HepG2 (cell line): ENCODE data around the gene LPIN3. TPM values are rescaled to one million over a fixed set of nuclear protein-coding genes. Genes with fewer than 3 reads are reported as not detected.
A peak's percentile ranks its signal among the peaks of the same experiment; 100 is the strongest.

Experiments
- CREB1 ChIP-seq, 2 experiments: fragments of 450-650 bp in 1 of 2; IDR thresholded peaks; 2 replicates each; pipeline ENCODE4 v1.6.1; 2016 to 2017; ENCODE audit warnings: control low read depth in 1 of 2, mild to moderate bottlenecking in 1 of 2, missing compliant biosample characterization in 1 of 2, missing genetic modification characterization in 1 of 2
- PAF1 ChIP-seq: IDR thresholded peaks from 2 replicates; pipeline ENCODE4 v1.6.1; 2016; ENCODE audit warnings: missing genetic modification reagents, missing compliant biosample characterization
- SMAD1 ChIP-seq: sonication (generic); formaldehyde crosslinking; IDR thresholded peaks from 2 replicates; pipeline ENCODE4 v1.4.0; 2020; ENCODE audit warnings: missing genetic modification reagents, low read depth, mild to moderate bottlenecking, borderline replicate concordance
- TCF7L2 ChIP-seq: IDR thresholded peaks from 2 replicates; pipeline ENCODE4 v1.6.1; 2011; ENCODE audit warnings: mild to moderate bottlenecking, low read depth, low read length, moderate library complexity
- U2AF2 ChIP-seq: fragments of 200-400 bp; formaldehyde crosslinking; IDR thresholded peaks from 2 replicates; pipeline ENCODE4 v1.6.1; 2017; ENCODE audit warnings: low read depth, mild to moderate bottlenecking, low read length
- ZBTB33 ChIP-seq: sonication (generic); formaldehyde crosslinking; IDR thresholded peaks from 2 replicates; pipeline ENCODE4 v1.4.0; 2020; ENCODE audit warnings: missing genetic modification reagents
- ZNF512 ChIP-seq: sonication (generic); formaldehyde crosslinking; IDR thresholded peaks from 2 replicates; pipeline ENCODE4 v1.4.0; 2020; ENCODE audit warnings: mild to moderate bottlenecking, missing genetic modification reagents
- polyA plus RNA-seq, 8 experiments: library from polyadenylated mRNA; depleted of rRNA in 3 of 8; stranded (reverse) in 7 of 8; unstranded in 1 of 8; fragments of >200 nt; fragmentation: Illumina TruSeq in 4 of 8; extraction: Trizol in 4 of 8; gene quantifications; 2 replicates each; pipeline versions ENCODE4 v1.2.1 to v1.2.3, GENCODE V29; 2011 to 2016; ENCODE audit warnings: low read depth in 4 of 8, missing spikeins in 1 of 8, mixed read lengths in 1 of 8; ENCODE audit not compliant: insufficient read depth in 1 of 8
- total RNA-seq, 5 experiments: library from RNA; depleted of rRNA; stranded (reverse); fragments of >200 nt; fragmentation: Illumina TruSeq; extraction: Trizol; gene quantifications; 2 replicates each; pipeline ENCODE4 v1.2.3, GENCODE V29; 2016; ENCODE audit warnings: low read depth in 1 of 5
- TF ChIP-seq, protein P1 (sequence below): sonication (generic); formaldehyde crosslinking; IDR thresholded peaks from 2 replicates; pipeline ENCODE4 v1.8.1; 2023; ENCODE audit warnings: missing genetic modification reagents, mild to moderate bottlenecking, borderline replicate concordance
- TF ChIP-seq, protein P2 (sequence below): sonication (generic); formaldehyde crosslinking; IDR thresholded peaks from 2 replicates; pipeline ENCODE4 v1.4.0; 2020; ENCODE audit warnings: missing genetic modification reagents
- TF ChIP-seq, protein P3 (sequence below): sonication (generic); formaldehyde crosslinking; IDR thresholded peaks from 2 replicates; pipeline ENCODE4 v1.5.0; 2020; ENCODE audit warnings: mild to moderate bottlenecking, missing genetic modification reagents, moderate library complexity
- TF ChIP-seq, protein P4 (sequence below): sonication (generic); formaldehyde crosslinking; IDR thresholded peaks from 2 replicates; pipeline ENCODE4 v1.5.0; 2020; ENCODE audit warnings: missing genetic modification reagents, mild to moderate bottlenecking, borderline replicate concordance
- TF ChIP-seq, protein P5 (sequence below): sonication (generic); formaldehyde crosslinking; IDR thresholded peaks from 2 replicates; pipeline ENCODE4 v1.5.0; 2020; ENCODE audit warnings: missing genetic modification reagents, mild to moderate bottlenecking, borderline replicate concordance
- TF ChIP-seq, protein P6 (sequence below): sonication (generic); formaldehyde crosslinking; IDR thresholded peaks from 2 replicates; pipeline ENCODE4 v1.8.1; 2023; ENCODE audit warnings: missing genetic modification reagents, inconsistent platforms, borderline replicate concordance

Gene LPIN3
- total and polyA plus RNA-seq, 2 of the 13 experiments (the other 11 are each of a cell fraction or from before 2014, with no cell fraction given) = 14.2 to 28.6 TPM

- TF ChIP-seq ZNF512 (CRISPR knock-in tag) = no peak
- TF ChIP-seq U2AF2 = no peak
- TF ChIP-seq, protein P1, sequence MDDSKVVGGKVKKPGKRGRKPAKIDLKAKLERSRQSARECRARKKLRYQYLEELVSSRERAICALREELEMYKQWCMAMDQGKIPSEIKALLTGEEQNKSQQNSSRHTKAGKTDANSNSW (CRISPR knock-in tag) = no peak
- TF ChIP-seq, protein P2, sequence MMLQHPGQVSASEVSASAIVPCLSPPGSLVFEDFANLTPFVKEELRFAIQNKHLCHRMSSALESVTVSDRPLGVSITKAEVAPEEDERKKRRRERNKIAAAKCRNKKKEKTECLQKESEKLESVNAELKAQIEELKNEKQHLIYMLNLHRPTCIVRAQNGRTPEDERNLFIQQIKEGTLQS (CRISPR knock-in tag) = no peak
- no peak for TF ChIP-seq SMAD1
- TF ChIP-seq PAF1 = no peak
- TF ChIP-seq, protein P3, sequence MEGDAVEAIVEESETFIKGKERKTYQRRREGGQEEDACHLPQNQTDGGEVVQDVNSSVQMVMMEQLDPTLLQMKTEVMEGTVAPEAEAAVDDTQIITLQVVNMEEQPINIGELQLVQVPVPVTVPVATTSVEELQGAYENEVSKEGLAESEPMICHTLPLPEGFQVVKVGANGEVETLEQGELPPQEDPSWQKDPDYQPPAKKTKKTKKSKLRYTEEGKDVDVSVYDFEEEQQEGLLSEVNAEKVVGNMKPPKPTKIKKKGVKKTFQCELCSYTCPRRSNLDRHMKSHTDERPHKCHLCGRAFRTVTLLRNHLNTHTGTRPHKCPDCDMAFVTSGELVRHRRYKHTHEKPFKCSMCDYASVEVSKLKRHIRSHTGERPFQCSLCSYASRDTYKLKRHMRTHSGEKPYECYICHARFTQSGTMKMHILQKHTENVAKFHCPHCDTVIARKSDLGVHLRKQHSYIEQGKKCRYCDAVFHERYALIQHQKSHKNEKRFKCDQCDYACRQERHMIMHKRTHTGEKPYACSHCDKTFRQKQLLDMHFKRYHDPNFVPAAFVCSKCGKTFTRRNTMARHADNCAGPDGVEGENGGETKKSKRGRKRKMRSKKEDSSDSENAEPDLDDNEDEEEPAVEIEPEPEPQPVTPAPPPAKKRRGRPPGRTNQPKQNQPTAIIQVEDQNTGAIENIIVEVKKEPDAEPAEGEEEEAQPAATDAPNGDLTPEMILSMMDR (CRISPR knock-in tag) = no peak
- TF ChIP-seq, protein P4, sequence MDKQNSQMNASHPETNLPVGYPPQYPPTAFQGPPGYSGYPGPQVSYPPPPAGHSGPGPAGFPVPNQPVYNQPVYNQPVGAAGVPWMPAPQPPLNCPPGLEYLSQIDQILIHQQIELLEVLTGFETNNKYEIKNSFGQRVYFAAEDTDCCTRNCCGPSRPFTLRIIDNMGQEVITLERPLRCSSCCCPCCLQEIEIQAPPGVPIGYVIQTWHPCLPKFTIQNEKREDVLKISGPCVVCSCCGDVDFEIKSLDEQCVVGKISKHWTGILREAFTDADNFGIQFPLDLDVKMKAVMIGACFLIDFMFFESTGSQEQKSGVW (CRISPR knock-in tag) = no peak
- peak; percentile 98 for TF ChIP-seq CREB1 (IDR thresholded peaks at IDR 0.05)
- TF ChIP-seq CREB1 (CRISPR knock-in tag; IDR thresholded peaks at IDR 0.05) = no peak
- TF ChIP-seq, protein P5, sequence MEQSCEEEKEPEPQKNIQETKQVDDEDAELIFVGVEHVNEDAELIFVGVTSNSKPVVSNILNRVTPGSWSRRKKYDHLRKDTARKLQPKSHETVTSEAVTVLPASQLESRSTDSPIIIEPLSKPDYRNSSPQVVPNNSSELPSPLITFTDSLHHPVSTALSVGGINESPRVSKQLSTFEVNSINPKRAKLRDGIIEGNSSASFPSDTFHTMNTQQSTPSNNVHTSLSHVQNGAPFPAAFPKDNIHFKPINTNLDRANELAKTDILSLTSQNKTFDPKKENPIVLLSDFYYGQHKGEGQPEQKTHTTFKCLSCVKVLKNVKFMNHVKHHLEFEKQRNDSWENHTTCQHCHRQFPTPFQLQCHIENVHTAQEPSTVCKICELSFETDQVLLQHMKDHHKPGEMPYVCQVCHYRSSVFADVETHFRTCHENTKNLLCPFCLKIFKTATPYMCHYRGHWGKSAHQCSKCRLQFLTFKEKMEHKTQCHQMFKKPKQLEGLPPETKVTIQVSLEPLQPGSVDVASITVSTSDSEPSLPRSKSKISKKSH (CRISPR knock-in tag) = no peak
- TF ChIP-seq, protein P6, sequence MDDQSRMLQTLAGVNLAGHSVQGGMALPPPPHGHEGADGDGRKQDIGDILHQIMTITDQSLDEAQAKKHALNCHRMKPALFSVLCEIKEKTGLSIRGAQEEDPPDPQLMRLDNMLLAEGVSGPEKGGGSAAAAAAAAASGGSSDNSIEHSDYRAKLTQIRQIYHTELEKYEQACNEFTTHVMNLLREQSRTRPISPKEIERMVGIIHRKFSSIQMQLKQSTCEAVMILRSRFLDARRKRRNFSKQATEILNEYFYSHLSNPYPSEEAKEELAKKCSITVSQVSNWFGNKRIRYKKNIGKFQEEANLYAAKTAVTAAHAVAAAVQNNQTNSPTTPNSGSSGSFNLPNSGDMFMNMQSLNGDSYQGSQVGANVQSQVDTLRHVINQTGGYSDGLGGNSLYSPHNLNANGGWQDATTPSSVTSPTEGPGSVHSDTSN (CRISPR knock-in tag) = no peak
- TF ChIP-seq TCF7L2 = no peak
- 0 out of 2 replicates have a peak, but pooled peaks have one; percentile 15 for TF ChIP-seq ZBTB33 (CRISPR knock-in tag)
Measured at GRCh38 chr20:41392871-41393704, 52.5 kb downstream of the LPIN3 start (continued).
